Suprapubic skin (tissue), 4 donors: ENCODE data around the gene TESMIN. TPM values are rescaled to one million over a fixed set of nuclear protein-coding genes. Genes with fewer than 3 reads are reported as not detected.

Experiments
- DNase-seq, 2 donors: peaks; one replicate each; pipeline ENCODE4 v3.0.0-alpha.2; 2019; ENCODE audit warnings: low spot score in 2 of 2
- H3K27ac ChIP-seq: fragments of 200-600 bp; sonication (generic); one replicate; pipeline ENCODE4 v1.5.1; 2019
- H3K27me3 ChIP-seq: fragments of 200-600 bp; sonication (generic); one replicate; pipeline ENCODE4 v1.5.1; 2019
- H3K36me3 ChIP-seq: fragments of 200-600 bp; sonication (generic); one replicate; pipeline ENCODE4 v1.5.1; 2019
- H3K4me1 ChIP-seq: fragments of 200-600 bp; sonication (generic); one replicate; pipeline ENCODE4 v1.5.1; 2019
- H3K4me3 ChIP-seq: fragments of 200-600 bp; sonication (generic); one replicate; pipeline ENCODE4 v1.5.1; 2019; ENCODE audit warnings: mild to moderate bottlenecking
- H3K9me3 ChIP-seq: fragments of 200-600 bp; sonication (generic); one replicate; pipeline ENCODE4 v1.5.1; 2019
- EP300 ChIP-seq: sonication (generic); formaldehyde crosslinking; IDR thresholded peaks from one replicate; pipeline ENCODE4 v1.6.1; 2017; ENCODE audit warnings: antibody characterized with exemption
- POLR2A ChIP-seq, 2 donors: fragments of 450-650 bp; IDR thresholded peaks; one replicate each; pipeline ENCODE4 v1.6.1; 2017; ENCODE audit warnings: antibody characterized with exemption in 2 of 2, mild to moderate bottlenecking in 2 of 2, moderate library complexity in 2 of 2
- POLR2AphosphoS5 ChIP-seq, 3 donors: sonication (generic); formaldehyde crosslinking; IDR thresholded peaks; one replicate each; pipeline ENCODE4 v1.6.1; 2017; ENCODE audit warnings: antibody characterized with exemption in 3 of 3
- WGBS: methylation state at CpG from one replicate; pipeline ENCODE4 v1.1.5; 2018; 5-methylcytosine and 5-hydroxymethylcytosine counted together
- total RNA-seq, 4 donors: library from RNA; depleted of rRNA; stranded (reverse); fragments of >200 nt; gene quantifications; one replicate each; pipeline ENCODE4 v1.1.0, GENCODE V29; 2016
- TF ChIP-seq, protein P1 (sequence below), 2 donors: fragments of 200-600 bp in 1 of 2; fragments of 450-650 bp in 1 of 2; sonication (generic) in 1 of 2; IDR thresholded peaks; one replicate each; pipeline ENCODE4 v1.5.1; 2016 to 2019; ENCODE audit warnings: antibody characterized with exemption in 2 of 2, mild to moderate bottlenecking in 1 of 2, moderate library complexity in 1 of 2

TESMIN gene
- total RNA-seq, 4 donors from 2014 or later, result 1.2 to 3.5 (median 2.8) TPM

DNA sequence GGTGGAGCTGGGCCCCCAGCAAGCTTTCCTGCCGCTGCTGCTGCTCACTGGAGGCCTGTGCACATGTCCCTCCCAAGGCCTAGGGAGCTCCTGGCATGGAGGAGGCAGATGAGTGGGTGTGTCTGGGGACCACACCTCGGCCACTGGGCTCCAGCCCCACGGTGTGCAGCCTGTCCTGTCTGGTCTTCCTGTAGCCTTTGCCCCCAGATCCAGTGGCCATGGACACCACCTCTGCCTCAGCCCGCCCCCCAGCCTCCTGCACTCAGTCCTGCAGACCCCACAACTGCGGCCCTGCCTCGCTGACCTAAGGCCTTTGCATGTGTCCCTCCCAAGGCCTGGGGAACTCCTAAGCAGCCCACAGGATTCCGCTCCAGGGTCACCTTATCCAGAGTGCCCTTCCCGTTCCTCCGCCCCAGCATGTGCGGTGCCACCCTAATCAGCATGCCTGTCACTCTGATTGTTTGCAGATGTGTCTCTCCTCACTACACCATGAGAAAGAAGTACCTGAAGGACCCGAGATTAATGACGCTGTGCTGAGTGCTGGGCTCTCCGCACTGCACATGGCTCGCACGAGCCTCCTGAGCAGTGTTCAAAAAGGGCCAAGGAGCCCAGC is 58.3 kb downstream of the TESMIN start:
- no peaks in the 10 kb centered on the region for H3K4me1 ChIP-seq
- H3K27me3 ChIP-seq, result peaks cover 34% of the 10 kb centered on the region
- no peaks in the 10 kb centered on the region for H3K9me3 ChIP-seq
- no peak overlapping the region for H3K4me3 ChIP-seq
- 73% methylated on average over 13 of the region's 15 CpGs for WGBS
- no peak overlapping the region for H3K27ac ChIP-seq
- H3K36me3 ChIP-seq, result no peaks in the 10 kb centered on the region
- TF ChIP-seq POLR2A (IDR thresholded peaks at IDR 0.05) (no peak), POLR2AphosphoS5 (IDR thresholded peaks at IDR 0.05) (no peak), EP300 (no peak)
- TF ChIP-seq, protein P1, sequence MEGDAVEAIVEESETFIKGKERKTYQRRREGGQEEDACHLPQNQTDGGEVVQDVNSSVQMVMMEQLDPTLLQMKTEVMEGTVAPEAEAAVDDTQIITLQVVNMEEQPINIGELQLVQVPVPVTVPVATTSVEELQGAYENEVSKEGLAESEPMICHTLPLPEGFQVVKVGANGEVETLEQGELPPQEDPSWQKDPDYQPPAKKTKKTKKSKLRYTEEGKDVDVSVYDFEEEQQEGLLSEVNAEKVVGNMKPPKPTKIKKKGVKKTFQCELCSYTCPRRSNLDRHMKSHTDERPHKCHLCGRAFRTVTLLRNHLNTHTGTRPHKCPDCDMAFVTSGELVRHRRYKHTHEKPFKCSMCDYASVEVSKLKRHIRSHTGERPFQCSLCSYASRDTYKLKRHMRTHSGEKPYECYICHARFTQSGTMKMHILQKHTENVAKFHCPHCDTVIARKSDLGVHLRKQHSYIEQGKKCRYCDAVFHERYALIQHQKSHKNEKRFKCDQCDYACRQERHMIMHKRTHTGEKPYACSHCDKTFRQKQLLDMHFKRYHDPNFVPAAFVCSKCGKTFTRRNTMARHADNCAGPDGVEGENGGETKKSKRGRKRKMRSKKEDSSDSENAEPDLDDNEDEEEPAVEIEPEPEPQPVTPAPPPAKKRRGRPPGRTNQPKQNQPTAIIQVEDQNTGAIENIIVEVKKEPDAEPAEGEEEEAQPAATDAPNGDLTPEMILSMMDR (IDR thresholded peaks at IDR 0.05), result no peak
- peak in 1 of 2 donors; percentile 72 for DNase-seq

DNA sequence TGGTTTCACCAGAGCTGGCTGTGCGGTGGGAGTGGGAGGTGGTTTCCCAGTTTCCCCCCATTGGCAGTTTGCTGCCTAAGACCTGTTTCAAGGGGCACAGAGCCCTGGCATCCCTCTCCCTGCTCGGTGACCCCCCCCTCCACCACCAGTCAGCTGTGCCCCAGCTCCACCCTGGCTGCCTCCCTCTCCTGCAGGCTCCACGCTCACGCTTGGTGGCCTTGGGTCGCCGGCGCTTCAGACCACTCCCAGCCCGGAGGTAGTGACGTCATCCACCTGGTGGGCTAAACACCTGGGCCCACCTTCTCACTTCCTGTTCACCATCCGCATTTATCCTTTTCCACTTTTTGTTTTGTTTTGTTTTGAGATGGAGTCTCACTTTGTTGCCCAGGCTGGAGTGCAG is 59.2 kb downstream of the TESMIN start:
- 89% methylated on average over 10 of the region's 10 CpGs for WGBS
- H3K27ac ChIP-seq, result no peak overlapping the region
- H3K36me3 ChIP-seq, result no peaks in the 10 kb centered on the region
- DNase-seq, result peak in 1 of 2 donors; percentile 68
- no peak overlapping the region for H3K4me3 ChIP-seq
- peaks cover 42% of the 10 kb centered on the region for H3K27me3 ChIP-seq
- no peaks in the 10 kb centered on the region for H3K4me1 ChIP-seq
- TF ChIP-seq POLR2AphosphoS5 (IDR thresholded peaks at IDR 0.05) (no peak), EP300 (no peak), POLR2A (IDR thresholded peaks at IDR 0.05) (no peak)
- TF ChIP-seq, protein P1 (IDR thresholded peaks at IDR 0.05), result no peak
- no peaks in the 10 kb centered on the region for H3K9me3 ChIP-seq

DNA sequence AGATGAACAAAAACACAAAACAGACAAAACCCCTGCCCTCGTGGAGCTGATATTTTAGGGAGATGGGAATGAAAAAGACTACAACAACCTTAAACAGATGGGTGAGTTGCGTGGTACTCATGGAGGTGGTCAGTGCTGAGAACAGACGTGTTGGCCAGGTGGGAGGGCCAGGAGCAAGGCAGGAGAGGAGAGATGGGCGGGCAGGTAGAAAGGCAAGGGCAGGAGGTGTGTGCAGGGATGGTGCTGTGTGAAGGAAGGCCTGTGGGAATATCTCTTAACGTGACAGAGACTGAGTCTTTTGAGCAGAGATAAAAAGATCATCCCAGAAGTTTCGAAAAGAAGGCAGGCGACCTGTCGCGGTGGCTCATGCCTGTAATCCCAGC is 59.9 kb downstream of the TESMIN start:
- WGBS, result 87% methylated on average over 9 of the region's 9 CpGs
- H3K9me3 ChIP-seq, result no peaks in the 10 kb centered on the region
- H3K4me3 ChIP-seq, result no peak overlapping the region
- peak in 1 of 2 donors; percentile 11 for DNase-seq
- H3K4me1 ChIP-seq, result no peaks in the 10 kb centered on the region
- peaks cover 45% of the 10 kb centered on the region for H3K27me3 ChIP-seq
- H3K36me3 ChIP-seq, result no peaks in the 10 kb centered on the region
- TF ChIP-seq POLR2A (IDR thresholded peaks at IDR 0.05), result no peak
- no peak for TF ChIP-seq POLR2AphosphoS5 (IDR thresholded peaks at IDR 0.05)
- TF ChIP-seq, protein P1 (IDR thresholded peaks at IDR 0.05), result no peak
- TF ChIP-seq EP300, result no peak
- no peak overlapping the region for H3K27ac ChIP-seq

DNA sequence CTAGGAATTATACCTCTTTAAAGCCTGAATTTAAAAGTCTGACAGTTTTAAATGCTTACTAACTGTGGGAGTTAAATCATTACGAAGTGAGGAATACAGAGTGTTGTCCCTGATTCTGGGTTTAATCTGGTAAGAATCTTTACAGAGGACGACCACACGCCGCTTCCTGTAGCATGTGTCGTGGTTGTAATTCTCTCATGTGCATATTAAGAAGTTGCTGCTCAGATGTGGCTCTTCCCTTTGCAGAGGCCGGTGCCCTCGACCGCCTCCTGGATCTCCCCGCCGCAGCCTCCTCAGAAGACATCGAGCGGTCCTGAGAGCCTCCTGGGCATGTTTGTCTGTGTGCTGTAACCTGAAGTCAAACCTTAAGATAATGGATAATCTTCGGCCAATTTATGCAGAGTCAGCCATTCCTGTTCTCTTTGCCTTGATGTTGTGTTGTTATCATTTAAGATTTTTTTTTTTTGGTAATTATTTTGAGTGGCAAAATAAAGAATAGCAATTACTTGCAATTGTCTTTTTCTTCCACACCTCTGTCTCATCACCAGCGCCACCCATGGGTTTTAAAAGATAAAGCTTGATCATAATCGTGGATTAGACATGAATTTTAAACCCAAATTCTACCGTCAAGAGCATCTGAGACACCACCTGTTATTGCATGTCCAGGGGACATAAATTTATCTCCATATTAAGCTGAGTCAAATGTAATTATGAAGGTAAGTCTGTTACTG is 60.5 kb downstream of the TESMIN start:
- Histone ChIP-seq H3K4me3 (no peak overlapping the region), H3K9me3 (no peaks in the 10 kb centered on the region), H3K36me3 (no peaks in the 10 kb centered on the region), H3K27me3 (peaks cover 45% of the 10 kb centered on the region), H3K27ac (no peak overlapping the region), H3K4me1 (no peaks in the 10 kb centered on the region)
- DNase-seq, result peak in 1 of 2 donors; percentile 57
- WGBS, result 57% methylated on average over 16 of the region's 16 CpGs
- TF ChIP-seq EP300 (no peak), POLR2AphosphoS5 (IDR thresholded peaks at IDR 0.05) (no peak), POLR2A (IDR thresholded peaks at IDR 0.05) (no peak)
- TF ChIP-seq, protein P1 (IDR thresholded peaks at IDR 0.05), result no peak
